Adrenal gland (tissue), 5 donors: Measurements from ENCODE around the gene EFHD1.

Experiments
- CTCF ChIP-seq, 6 experiments: fragments of 450-650 bp in 4 of 6; fragments of 200-600 bp in 2 of 6; sonication (generic) in 1 of 6; IDR thresholded peaks; 1 replicate in 5 of 6; 2 replicates in 1 of 6; pipeline versions ENCODE4 v1.5.1 to v1.8.0; 2016 to 2021; ENCODE audit warnings: antibody characterized with exemption in 6 of 6, mild to moderate bottlenecking in 2 of 6, moderate library complexity in 1 of 6
- POLR2A ChIP-seq, 2 donors: fragments of 450-650 bp; IDR thresholded peaks; one replicate each; pipeline ENCODE4 v1.6.1; 2017; ENCODE audit warnings: antibody characterized with exemption in 2 of 2, mild to moderate bottlenecking in 2 of 2, moderate library complexity in 1 of 2
- donor health status: DM: no; HTN: no; CAD: no.

DNA sequence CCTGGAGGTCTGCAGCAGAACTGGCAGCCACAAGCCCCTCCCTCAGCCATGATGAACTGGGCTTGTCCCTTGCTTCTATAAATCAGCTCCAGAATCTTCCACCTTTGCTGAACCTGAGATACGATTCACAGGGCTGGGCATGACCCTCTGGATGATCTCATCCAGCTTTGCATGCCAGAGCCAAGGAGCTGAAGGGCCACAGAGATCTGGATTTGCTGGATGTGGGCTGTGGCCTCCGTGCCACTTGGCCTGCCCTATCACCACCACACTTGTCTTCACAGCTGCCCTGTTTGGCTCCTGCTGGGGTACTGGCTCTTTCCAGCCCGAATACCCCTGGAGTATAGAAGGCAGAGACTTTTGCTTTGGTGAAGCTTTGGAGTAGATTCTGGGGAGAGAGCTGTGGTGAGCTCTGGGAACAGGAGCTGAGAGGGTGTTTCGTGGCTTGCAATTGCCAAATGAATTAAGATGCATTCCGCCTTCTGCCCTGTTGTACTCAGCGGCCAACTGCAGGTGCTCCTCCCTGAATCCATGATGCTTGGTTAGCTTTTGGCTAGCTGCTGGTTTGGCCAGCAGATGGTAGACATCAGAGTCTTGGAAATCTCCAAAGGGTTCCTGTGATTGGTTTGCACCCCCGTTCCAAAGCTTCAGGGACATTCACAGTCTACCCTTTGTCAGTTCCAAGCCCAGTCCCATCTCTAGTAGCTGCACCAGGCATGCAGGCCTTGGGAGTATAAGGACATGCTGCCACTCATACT, 32.8 kb downstream of the EFHD1 start:
- TF ChIP-seq POLR2A (IDR thresholded peaks at IDR 0.05) (no peak), CTCF (IDR thresholded peaks at IDR 0.05) (no peak)
